B cell (primary cell): Measurements from ENCODE around the gene EIF4A2. TPM values are rescaled to one million over a fixed set of nuclear protein-coding genes. Genes with fewer than 3 reads are reported as not detected.

Experiments
- ATAC-seq: fragments of 200-7000 bp; cut with Tn5 transposase; one replicate; pipeline ENCODE4 v1.10.0; 2021; ENCODE audit warnings: low read depth, mild to moderate bottlenecking, moderate number of reproducible peaks, moderate library complexity
- CTCF ChIA-PET: fragments of 350-600 bp; sonication (Branson Sonifier 250); formaldehyde crosslinking; loops from one replicate; lab custom pipeline; 2021; ENCODE audit warnings: antibody characterized with exemption, inconsistent platforms; lab: Charles Lee
- POLR2A ChIA-PET: fragments of 350-600 bp; sonication (Branson Sonifier 250); formaldehyde crosslinking; loops from one replicate; lab custom pipeline; 2021; ENCODE audit warnings: antibody characterized with exemption; lab: Charles Lee
- DNase-seq: peaks from one replicate; pipeline ENCODE4 v3.0.0; 2013
- H2AFZ ChIP-seq: 2 replicates; pipeline ENCODE4 v1.6.1; 2012; ENCODE audit warnings: mild to moderate bottlenecking, low read depth, low read length; ENCODE audit not compliant: insufficient read depth, poor library complexity, severe bottlenecking
- H3K27ac ChIP-seq, 2 donors: 1 replicate in 1 of 2; 2 replicates in 1 of 2; pipeline ENCODE4 v1.5.1; 2012 to 2013; ENCODE audit warnings: low read length in 2 of 2, mild to moderate bottlenecking in 2 of 2, moderate library complexity in 1 of 2
- H3K27me3 ChIP-seq, 4 experiments: fragments of 200-600 bp in 1 of 4; sonication (generic) in 1 of 4; replicated peaks in 1 of 4; 1 replicate in 2 of 4; 2 replicates in 2 of 4; pipeline versions ENCODE4 v1.6.1 to v1.7.0; 2013 to 2016; ENCODE audit warnings: low read length in 3 of 4, mild to moderate bottlenecking in 2 of 4, mixed read lengths in 1 of 4, moderate library complexity in 1 of 4; ENCODE audit not compliant: insufficient read depth in 4 of 4, control insufficient read depth in 3 of 4; ENCODE audit errors: control extremely low read depth in 1 of 4
- H3K36me3 ChIP-seq, 2 experiments: replicated peaks in 1 of 2; 1 replicate in 1 of 2; 2 replicates in 1 of 2; pipeline versions ENCODE4 v1.6.1 to v1.7.1; 2013; ENCODE audit warnings: low read length in 1 of 2; ENCODE audit not compliant: insufficient read depth in 2 of 2, control insufficient read depth in 1 of 2; ENCODE audit errors: control extremely low read depth in 1 of 2, extremely low read depth in 1 of 2
- H3K4me1 ChIP-seq, 2 donors: fragments of 200-600 bp in 1 of 2; sonication (generic) in 1 of 2; 1 replicate in 1 of 2; 2 replicates in 1 of 2; pipeline versions ENCODE4 v1.5.1 to v1.6.1; 2013 to 2017; ENCODE audit warnings: low read length in 2 of 2; ENCODE audit not compliant: control insufficient read depth in 2 of 2, insufficient read depth in 2 of 2
- H3K4me2 ChIP-seq: replicated peaks from 2 replicates; pipeline ENCODE3; 2012; ENCODE audit warnings: mild to moderate bottlenecking, low read depth, low read length; ENCODE audit not compliant: poor library complexity, severe bottlenecking
- H3K4me3 ChIP-seq, 5 experiments: fragments of 200-600 bp in 1 of 5; sonication (generic) in 1 of 5; 1 replicate in 3 of 5; 2 replicates in 2 of 5; pipeline versions ENCODE4 v1.5.1 to v1.7.0; 2011 to 2016; ENCODE audit warnings: low read length in 4 of 5, mild to moderate bottlenecking in 4 of 5, low read depth in 2 of 5, control low read depth in 1 of 5, moderate library complexity in 1 of 5; ENCODE audit not compliant: insufficient read depth in 1 of 5; ENCODE audit errors: control extremely low read depth in 1 of 5, extremely low read depth in 1 of 5
- H3K79me2 ChIP-seq: fragments of 200-600 bp; sonication (generic); one replicate; pipeline ENCODE4 v1.6.0; 2016; ENCODE audit warnings: low read length; ENCODE audit not compliant: control insufficient read depth, insufficient read depth
- H3K9ac ChIP-seq: fragments of 200-600 bp; sonication (generic); 2 replicates; pipeline ENCODE4 v1.6.1; 2017; ENCODE audit warnings: mild to moderate bottlenecking, low read length, moderate library complexity
- H3K9me3 ChIP-seq, 3 donors: one replicate each; pipeline versions ENCODE4 v1.6.1 to v1.7.1; 2013; ENCODE audit warnings: low read length in 2 of 3; ENCODE audit not compliant: control insufficient read depth in 2 of 3, insufficient read depth in 1 of 3; ENCODE audit errors: control extremely low read depth in 1 of 3
- H4K20me1 ChIP-seq: 2 replicates; pipeline ENCODE4 v1.6.0; 2012; ENCODE audit warnings: mild to moderate bottlenecking, low read length; ENCODE audit not compliant: insufficient read depth, control insufficient read depth, poor library complexity, severe bottlenecking
- H3K27ac Mint-ChIP-seq: one replicate; pipeline ENCODE4 v1.8.0; 2021; ENCODE audit warnings: mixed read lengths
- H3K27me3 Mint-ChIP-seq: one replicate; pipeline ENCODE4 v1.8.0; 2021; ENCODE audit warnings: mixed read lengths
- H3K4me1 Mint-ChIP-seq: one replicate; pipeline ENCODE4 v1.8.0; 2021; ENCODE audit warnings: mixed read lengths
- H3K4me3 Mint-ChIP-seq: one replicate; pipeline ENCODE4 v1.8.0; 2021; ENCODE audit warnings: mixed read lengths
- H3K9me3 Mint-ChIP-seq: one replicate; pipeline ENCODE4 v1.8.0; 2022; ENCODE audit warnings: mixed read lengths; ENCODE audit not compliant: insufficient read depth
- CTCF ChIP-seq: fragments of 200-600 bp; IDR thresholded peaks from one replicate; pipeline ENCODE4 v1.8.0; 2022; ENCODE audit warnings: antibody characterized with exemption, mild to moderate bottlenecking
- EZH2 ChIP-seq: IDR thresholded peaks from 2 replicates; pipeline ENCODE4 v1.6.1; 2012; ENCODE audit warnings: borderline replicate concordance, low read depth, mild to moderate bottlenecking, moderate library complexity, low read length; ENCODE audit not compliant: insufficient read depth, poor library complexity, severe bottlenecking
- WGBS: methylation state at CpG from one replicate; pipeline ENCODE4 v1.1.5; 2013; ENCODE audit warnings: missing lambda C conversion rate; ENCODE audit not compliant: insufficient coverage; 5-methylcytosine and 5-hydroxymethylcytosine counted together
- intact Hi-C: fragments of 100-400 bp; cut with micrococcal nuclease; formaldehyde crosslinking; loops from one replicate; pipeline ENCODE4 v1.10.0; 2022
- polyA plus RNA-seq: library from polyadenylated mRNA; depleted of rRNA; stranded (reverse); fragments of >200 nt; gene quantifications from 2 replicates; pipeline ENCODE4 v1.2.3, GENCODE V29; 2012
- total RNA-seq, 2 donors: library from RNA; stranded (reverse); fragments of 120-200 nt in 1 of 2; gene quantifications; 1 replicate in 1 of 2; 2 replicates in 1 of 2; pipeline versions ENCODE4 v1.2.3 to v1.2.4, GENCODE V29; 2013 to 2022

EIF4A2 gene
- total and polyA plus RNA-seq, 2 donors (not counting 1 experiment from before 2014, with no cell fraction given) = 506 to 547 TPM

GRCh38 chr3:186746008-186746407 lies 37.4 kb upstream of the EIF4A2 start:
- peak overlapping the region; percentile 10 for H3K4me3 Mint-ChIP-seq
- 23% methylated on average over 6 of the region's 10 CpGs for WGBS
- ATAC-seq (no peak), DNase-seq (no peak)
- no peak for TF ChIP-seq EZH2
- TF ChIP-seq CTCF = no peak
- Histone ChIP-seq H3K9ac (no peak overlapping the region), H4K20me1 (no peaks in the 10 kb centered on the region), H3K27ac (no peak overlapping the region), H3K27me3 (peaks cover 0 to 4% (median 0%) of the 10 kb centered on the region in 4 experiments), H3K36me3 (no peaks in the 10 kb centered on the region), H3K4me1 (no peaks in the 10 kb centered on the region), H3K4me3 (no peak overlapping the region), H2AFZ (no peak overlapping the region), H3K79me2 (no peaks in the 10 kb centered on the region), H3K4me2 (peak overlapping the region; percentile 6), H3K9me3 (no peaks in the 10 kb centered on the region)
- no peaks in the 10 kb centered on the region for H3K9me3 Mint-ChIP-seq
- peaks cover 4% of the 10 kb centered on the region for H3K4me1 Mint-ChIP-seq
- intact Hi-C loops = no loop called here
- no peak overlapping the region for H3K27ac Mint-ChIP-seq
- ChIA-PET CTCF (interaction anchor here (1.0 kb wide), 1 partner anchor 128 kb away, joined by 3 read pairs; no protein-coding TSS in a partner anchor), POLR2A (interaction anchor here (0.7 kb wide), 1 partner anchor 702 kb away, joined by 3 read pairs; no protein-coding TSS in a partner anchor)
- no peaks in the 10 kb centered on the region for H3K27me3 Mint-ChIP-seq

DNA sequence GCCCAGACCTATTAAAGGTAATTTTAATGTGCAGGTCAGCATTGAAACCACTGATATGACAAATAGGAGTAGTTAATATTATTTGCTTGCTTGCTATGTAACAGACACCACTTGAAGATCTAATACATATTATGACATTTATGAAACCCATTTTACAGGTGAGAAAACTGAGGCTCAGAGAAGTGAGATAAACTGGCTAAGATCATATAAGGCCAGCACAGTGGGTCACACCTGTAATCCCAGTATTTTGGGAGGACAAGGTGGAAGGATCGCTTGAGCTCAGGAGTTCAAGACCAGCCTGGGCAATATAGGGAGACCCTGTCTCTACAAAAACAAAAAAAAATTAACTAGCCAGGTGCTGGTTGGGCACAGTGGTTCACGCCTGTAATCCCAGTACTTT lies 33.1 kb upstream of the EIF4A2 start:
- H3K27ac ChIP-seq = no peak overlapping the region
- Mint-ChIP-seq H3K4me1 (peaks cover 8% of the 10 kb centered on the region), H3K9me3 (no peaks in the 10 kb centered on the region), H3K27ac (no peak overlapping the region), H3K27me3 (peaks cover 9% of the 10 kb centered on the region), H3K4me3 (no peak overlapping the region)
- no peaks in the 10 kb centered on the region for H3K4me1 ChIP-seq
- no peaks in the 10 kb centered on the region for H3K79me2 ChIP-seq
- no peak for ATAC-seq
- H2AFZ ChIP-seq = no peak overlapping the region
- 100% methylated on average over 2 of the region's 2 CpGs for WGBS
- H3K4me2 ChIP-seq = no peak overlapping the region
- H3K27me3 ChIP-seq = no peaks in the 10 kb centered on the region
- intact Hi-C loops = no loop called here
- H3K9me3 ChIP-seq = no peaks in the 10 kb centered on the region
- no peaks in the 10 kb centered on the region for H4K20me1 ChIP-seq
- H3K36me3 ChIP-seq = no peaks in the 10 kb centered on the region
- CTCF ChIA-PET = interaction anchor here (2.9 kb wide), 1 partner anchor 135 kb away, joined by 15 read pairs; no protein-coding TSS in a partner anchor
- TF ChIP-seq EZH2 = no peak
- no peak for TF ChIP-seq CTCF
- no peak overlapping the region for H3K4me3 ChIP-seq
- POLR2A ChIA-PET = interaction anchor here (1.1 kb wide), 1 partner anchor 34 kb away, joined by 3 read pairs; no protein-coding TSS in a partner anchor
- H3K9ac ChIP-seq = no peak overlapping the region
- no peak for DNase-seq
